Mesenchymal stem cell (in vitro differentiated cells and primary cell): ENCODE data around the gene ZNF296.

Experiments
- DNase-seq: peaks from one replicate; pipeline ENCODE4 v3.0.0-alpha.2; 2013
- H2AFZ ChIP-seq: one replicate; pipeline ENCODE4 v1.6.1; 2013; ENCODE audit warnings: low read depth, mild to moderate bottlenecking, control low read depth, inconsistent platforms, low read length, moderate library complexity
- H2AK5ac ChIP-seq: 2 replicates; pipeline ENCODE4 v1.6.1; 2013; ENCODE audit warnings: low read length, moderate library complexity, mild to moderate bottlenecking, inconsistent platforms; ENCODE audit not compliant: severe bottlenecking
- H2BK120ac ChIP-seq: one replicate; pipeline ENCODE4 v1.6.1; 2013; ENCODE audit warnings: low read depth, mild to moderate bottlenecking, inconsistent platforms, low read length, moderate library complexity
- H2BK12ac ChIP-seq, 2 experiments: one replicate each; pipeline ENCODE4 v1.6.1; 2013; ENCODE audit warnings: inconsistent platforms in 2 of 2, low read length in 2 of 2, mild to moderate bottlenecking in 2 of 2, moderate library complexity in 2 of 2, control low read depth in 1 of 2
- H2BK15ac ChIP-seq: one replicate; pipeline ENCODE4 v1.6.1; 2013; ENCODE audit warnings: mild to moderate bottlenecking, low read depth, inconsistent platforms; ENCODE audit not compliant: poor library complexity, severe bottlenecking
- H2BK5ac ChIP-seq: 2 replicates; pipeline ENCODE4 v1.6.1; 2013; ENCODE audit warnings: low read depth, mild to moderate bottlenecking, low read length, control low read depth, inconsistent platforms; ENCODE audit not compliant: poor library complexity, severe bottlenecking
- H3K14ac ChIP-seq, 2 experiments: one replicate each; pipeline ENCODE4 v1.6.1; 2013; ENCODE audit warnings: inconsistent platforms in 2 of 2, low read length in 2 of 2, control low read depth in 1 of 2, mild to moderate bottlenecking in 1 of 2, moderate library complexity in 1 of 2
- H3K18ac ChIP-seq, 2 experiments: one replicate each; pipeline ENCODE4 v1.6.1; 2013; ENCODE audit warnings: inconsistent platforms in 2 of 2, low read length in 2 of 2, control low read depth in 1 of 2, low read depth in 1 of 2, mild to moderate bottlenecking in 1 of 2
- H3K23ac ChIP-seq, 2 experiments: one replicate each; pipeline ENCODE4 v1.6.1; 2013; ENCODE audit warnings: inconsistent platforms in 2 of 2, low read length in 2 of 2, mild to moderate bottlenecking in 2 of 2, moderate library complexity in 2 of 2, control low read depth in 1 of 2
- H3K27ac ChIP-seq: 2 replicates; pipeline ENCODE4 v1.5.1; 2013; ENCODE audit warnings: mild to moderate bottlenecking, moderate library complexity, low read length, control low read depth, inconsistent platforms; ENCODE audit not compliant: poor library complexity, severe bottlenecking
- H3K27me3 ChIP-seq, 2 experiments: 2 replicates each; pipeline versions ENCODE4 v1.6.1 to v1.7.0; 2013; ENCODE audit warnings: low read length in 2 of 2, mild to moderate bottlenecking in 2 of 2, moderate library complexity in 2 of 2, control low read depth in 1 of 2, inconsistent platforms in 1 of 2; ENCODE audit not compliant: control insufficient read depth in 1 of 2, insufficient read depth in 1 of 2
- H3K36me3 ChIP-seq, 2 experiments: 2 replicates each; pipeline versions ENCODE4 v1.6.1 to v1.7.0; 2013; ENCODE audit warnings: low read length in 2 of 2, control low read depth in 1 of 2, inconsistent platforms in 1 of 2, low read depth in 1 of 2, mild to moderate bottlenecking in 1 of 2; ENCODE audit not compliant: insufficient read depth in 2 of 2, control insufficient read depth in 1 of 2
- H3K4ac ChIP-seq, 2 experiments: one replicate each; pipeline ENCODE4 v1.6.1; 2013; ENCODE audit warnings: inconsistent platforms in 2 of 2, low read length in 2 of 2, mild to moderate bottlenecking in 2 of 2, moderate library complexity in 2 of 2, control low read depth in 1 of 2, low read depth in 1 of 2
- H3K4me1 ChIP-seq: 2 replicates; pipeline ENCODE4 v1.6.1; 2013; ENCODE audit warnings: low read depth, low read length, control low read depth; ENCODE audit not compliant: control insufficient read depth, insufficient read depth
- H3K4me2 ChIP-seq: 2 replicates; pipeline ENCODE4 v1.6.1; 2013; ENCODE audit warnings: low read length, mild to moderate bottlenecking, inconsistent platforms; ENCODE audit not compliant: poor library complexity, severe bottlenecking
- H3K4me3 ChIP-seq, 2 experiments: 2 replicates each; pipeline versions ENCODE4 v1.5.1 to v1.7.0; 2013; ENCODE audit warnings: low read length in 2 of 2, mild to moderate bottlenecking in 2 of 2, control low read depth in 1 of 2, low read depth in 1 of 2; ENCODE audit not compliant: insufficient read depth in 1 of 2
- H3K79me1 ChIP-seq: replicated peaks from 2 replicates; pipeline ENCODE4 v1.6.1; 2013; ENCODE audit warnings: mild to moderate bottlenecking, control low read depth, low read length, inconsistent platforms; ENCODE audit not compliant: poor library complexity, severe bottlenecking
- H3K9ac ChIP-seq: 2 replicates; pipeline ENCODE4 v1.7.0; 2013; ENCODE audit warnings: mild to moderate bottlenecking, low read length, moderate library complexity
- H3K9me3 ChIP-seq: 2 replicates; pipeline ENCODE4 v1.7.0; 2013; ENCODE audit warnings: mild to moderate bottlenecking, low read length; ENCODE audit not compliant: control insufficient read depth
- H4K8ac ChIP-seq: one replicate; pipeline ENCODE4 v1.6.1; 2013; ENCODE audit warnings: inconsistent platforms, mild to moderate bottlenecking, low read length, moderate library complexity
- H4K91ac ChIP-seq: one replicate; pipeline ENCODE4 v1.6.1; 2013; ENCODE audit warnings: mild to moderate bottlenecking, low read length, inconsistent platforms
- WGBS: methylation state at CpG from one replicate; pipeline ENCODE4 v1.1.7; 2013; ENCODE audit warnings: mixed read lengths; 5-methylcytosine and 5-hydroxymethylcytosine counted together

The ZNF296 gene

GRCh38 chr19:45056831-45057230 is 19.4 kb downstream of the ZNF296 start:
- WGBS: 96% methylated on average over 8 of the region's 8 CpGs
- Histone ChIP-seq H3K23ac (no peak overlapping the region), H2BK12ac (no peak overlapping the region), H3K4ac (no peak overlapping the region), H3K79me1 (peaks cover 64% of the 10 kb centered on the region), H3K9me3 (no peaks in the 10 kb centered on the region), H3K27ac (no peak overlapping the region), H3K4me3 (no peak overlapping the region), H3K18ac (no peak overlapping the region), H4K91ac (no peak overlapping the region), H2AFZ (no peak overlapping the region), H2BK5ac (no peak overlapping the region), H4K8ac (no peak overlapping the region), H3K4me1 (peaks cover 10% of the 10 kb centered on the region), H3K9ac (no peak overlapping the region), H3K36me3 (peaks cover 94 to 95% of the 10 kb centered on the region in 2 experiments), H3K27me3 (no peaks in the 10 kb centered on the region), H3K14ac (no peak overlapping the region), H2BK120ac (no peak overlapping the region), H3K4me2 (no peak overlapping the region), H2BK15ac (no peak overlapping the region), H2AK5ac (no peak overlapping the region)
- DNase-seq: no peak

DNA sequence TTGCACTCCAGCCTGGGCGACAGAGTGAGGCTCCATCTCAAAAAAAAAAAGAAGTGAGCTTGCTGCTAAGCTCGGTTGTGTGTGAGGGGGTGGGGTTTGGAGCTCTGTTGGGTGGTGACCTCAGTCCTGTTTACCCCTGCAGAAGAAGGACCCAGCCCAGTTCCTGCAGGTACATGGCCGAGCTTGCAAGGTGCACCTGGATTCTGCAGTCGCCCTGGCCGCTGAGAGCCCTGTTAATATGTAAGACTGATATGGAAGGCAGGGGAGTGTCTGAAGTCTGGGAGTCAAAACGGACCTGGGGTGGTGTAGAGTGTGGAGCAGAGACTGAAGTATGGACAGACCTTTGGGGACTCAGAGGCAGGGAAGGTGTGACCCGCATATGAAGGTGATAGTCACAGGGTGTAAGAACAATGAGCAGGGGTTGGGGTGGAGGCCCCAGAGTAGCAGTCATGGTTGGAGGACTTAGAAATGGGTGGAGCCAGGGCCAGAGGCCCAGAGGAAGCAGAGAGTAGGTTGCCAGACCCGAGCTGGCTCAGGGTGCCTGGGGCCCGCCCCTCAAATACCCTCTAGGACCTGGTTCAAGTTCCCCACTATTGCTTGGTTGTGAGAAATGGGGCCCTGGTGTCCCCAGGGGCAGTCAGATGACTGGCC is 24.2 kb downstream of the ZNF296 start:
- Histone ChIP-seq H3K27me3 (no peaks in the 10 kb centered on the region), H3K4me3 (no peak overlapping the region), H2BK120ac (no peak overlapping the region), H2AFZ (no peak overlapping the region), H2AK5ac (no peak overlapping the region), H2BK12ac (no peak overlapping the region), H4K91ac (no peak overlapping the region), H3K27ac (no peak overlapping the region), H2BK15ac (no peak overlapping the region), H3K14ac (no peak overlapping the region), H3K18ac (no peak overlapping the region), H3K36me3 (peaks cover 52 to 57% of the 10 kb centered on the region in 2 experiments), H2BK5ac (no peak overlapping the region), H3K9me3 (no peaks in the 10 kb centered on the region), H3K79me1 (peaks cover 38% of the 10 kb centered on the region), H3K4ac (no peak overlapping the region), H3K9ac (no peak overlapping the region), H4K8ac (no peak overlapping the region), H3K4me2 (no peak overlapping the region), H3K4me1 (peaks cover 7% of the 10 kb centered on the region), H3K23ac (no peak overlapping the region)
- 88% methylated on average over 9 of the region's 9 CpGs for WGBS
- DNase-seq: no peak

DNA sequence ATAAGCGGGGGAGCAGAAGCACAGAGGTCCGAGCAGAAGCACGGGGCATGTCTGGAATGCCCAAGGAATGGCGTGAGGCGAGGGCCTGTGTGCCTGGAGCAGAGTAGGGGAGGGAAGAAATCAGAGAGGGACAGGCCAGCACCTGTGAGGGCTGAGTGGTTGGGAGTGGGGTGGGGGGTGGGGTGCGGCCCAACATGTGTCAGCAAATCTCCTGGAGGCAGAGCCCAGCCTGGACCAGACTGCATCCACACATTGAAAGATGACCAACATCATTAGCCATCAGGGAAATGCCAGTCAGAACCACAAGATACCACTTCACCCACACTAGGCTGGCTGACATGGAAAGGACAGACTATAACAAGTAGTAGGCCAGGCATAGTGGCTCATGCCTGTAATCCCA is 26.2 kb downstream of the ZNF296 start:
- H3K9ac ChIP-seq: no peak overlapping the region
- H3K4ac ChIP-seq: no peak overlapping the region
- WGBS: 91% methylated on average over 5 of the region's 6 CpGs

DNA sequence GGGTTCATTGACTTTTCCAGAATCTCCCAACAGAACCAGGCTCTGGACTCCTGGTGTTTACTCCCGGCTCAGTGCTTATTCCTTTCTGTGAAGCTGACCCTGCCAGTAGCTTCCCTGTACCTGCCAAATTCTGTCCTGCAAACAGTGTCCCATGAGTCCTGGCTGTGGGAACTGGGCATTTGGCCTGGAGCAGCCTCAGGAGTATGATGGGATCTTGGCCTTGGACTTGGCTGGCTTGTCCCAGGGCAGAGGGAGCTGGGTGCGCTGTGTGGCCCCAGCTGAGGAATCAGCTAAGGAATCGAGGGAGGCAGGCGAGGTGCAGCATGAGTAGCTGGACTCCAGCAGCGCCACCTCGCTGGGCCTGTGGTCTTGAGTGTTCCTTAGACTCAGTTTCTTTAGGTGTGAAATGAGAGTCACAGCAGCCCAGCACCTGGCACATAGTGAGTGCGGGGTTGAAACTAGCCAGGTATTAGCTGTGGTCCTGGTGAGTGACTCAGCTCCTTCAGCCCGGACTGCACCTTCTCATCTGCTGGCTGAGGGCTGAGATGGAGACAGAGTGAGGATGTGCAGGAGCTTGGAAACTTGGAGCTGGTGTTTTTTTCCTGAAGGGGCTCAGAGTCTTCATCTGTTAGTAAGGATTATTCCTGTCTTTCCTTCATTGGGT is 27.1 kb downstream of the ZNF296 start:
- no peak for DNase-seq
- Histone ChIP-seq H3K27me3 (no peaks in the 10 kb centered on the region), H3K27ac (no peak overlapping the region), H3K4me3 (no peak overlapping the region), H3K18ac (no peak overlapping the region), H4K91ac (no peak overlapping the region), H4K8ac (no peak overlapping the region), H3K4me1 (peaks cover 7% of the 10 kb centered on the region), H2AFZ (no peak overlapping the region), H3K79me1 (peaks cover 21% of the 10 kb centered on the region), H3K9ac (no peak overlapping the region), H3K9me3 (no peaks in the 10 kb centered on the region), H3K36me3 (peaks cover 48 to 53% of the 10 kb centered on the region in 2 experiments), H2BK12ac (no peak overlapping the region), H2BK120ac (no peak overlapping the region), H2BK5ac (no peak overlapping the region), H2AK5ac (no peak overlapping the region), H3K14ac (peak overlapping the region in 1 of 2 experiments; percentile 53), H3K23ac (peak overlapping the region in 1 of 2 experiments; percentile 17), H3K4me2 (no peak overlapping the region), H2BK15ac (no peak overlapping the region), H3K4ac (no peak overlapping the region)
- WGBS: 97% methylated on average over 8 of the region's 8 CpGs

More for the DNA sequence above, 26.2 kb downstream of the ZNF296 start:
- Histone ChIP-seq H3K79me1 (peaks cover 22% of the 10 kb centered on the region), H2BK120ac (no peak overlapping the region), H3K27ac (no peak overlapping the region), H2BK5ac (no peak overlapping the region), H2AFZ (no peak overlapping the region), H2BK12ac (no peak overlapping the region), H2AK5ac (no peak overlapping the region), H3K23ac (no peak overlapping the region), H2BK15ac (no peak overlapping the region), H3K18ac (no peak overlapping the region), H3K4me3 (no peak overlapping the region), H3K9me3 (no peaks in the 10 kb centered on the region), H3K36me3 (peaks cover 48 to 52% of the 10 kb centered on the region in 2 experiments), H3K4me2 (no peak overlapping the region), H4K91ac (no peak overlapping the region), H3K4me1 (peaks cover 7% of the 10 kb centered on the region), H3K27me3 (no peaks in the 10 kb centered on the region), H3K14ac (no peak overlapping the region), H4K8ac (no peak overlapping the region)
- no peak for DNase-seq
